HL-60 (cell line): ENCODE measurements around the gene ADGRB3.

ENCODE experiments used
- TF ChIP-seq, protein P1 (sequence below): IDR thresholded peaks from one replicate; pipeline ENCODE4 v1.5.1; 2011; ENCODE audit warnings: low read length, control low read depth, inconsistent platforms; ENCODE audit not compliant: insufficient read depth
- TF ChIP-seq, protein P2 (sequence below): IDR thresholded peaks from 2 replicates; pipeline ENCODE4 v1.6.1; 2012; ENCODE audit warnings: low read depth; ENCODE audit not compliant: insufficient replicate concordance

DNA sequence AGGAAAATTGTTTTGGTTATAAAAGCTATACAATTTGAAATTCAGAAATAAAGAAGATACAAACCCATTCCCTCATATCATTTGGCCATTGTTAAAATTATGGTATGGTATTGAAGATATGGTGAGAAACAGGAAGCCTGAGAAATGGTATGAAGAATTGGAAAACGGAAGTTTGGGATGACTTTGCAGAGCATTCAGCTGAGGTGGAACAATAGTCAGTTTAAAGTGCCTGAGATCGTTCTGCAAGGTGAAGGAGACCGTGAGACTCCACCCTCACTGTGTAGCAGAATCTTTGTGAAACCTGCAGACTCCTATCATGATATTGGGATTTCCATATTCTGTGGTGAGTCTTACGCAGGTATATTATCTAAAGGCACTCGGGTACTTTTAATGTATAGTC is 97.3 kb downstream of the ADGRB3 start:
- TF ChIP-seq, protein P1, sequence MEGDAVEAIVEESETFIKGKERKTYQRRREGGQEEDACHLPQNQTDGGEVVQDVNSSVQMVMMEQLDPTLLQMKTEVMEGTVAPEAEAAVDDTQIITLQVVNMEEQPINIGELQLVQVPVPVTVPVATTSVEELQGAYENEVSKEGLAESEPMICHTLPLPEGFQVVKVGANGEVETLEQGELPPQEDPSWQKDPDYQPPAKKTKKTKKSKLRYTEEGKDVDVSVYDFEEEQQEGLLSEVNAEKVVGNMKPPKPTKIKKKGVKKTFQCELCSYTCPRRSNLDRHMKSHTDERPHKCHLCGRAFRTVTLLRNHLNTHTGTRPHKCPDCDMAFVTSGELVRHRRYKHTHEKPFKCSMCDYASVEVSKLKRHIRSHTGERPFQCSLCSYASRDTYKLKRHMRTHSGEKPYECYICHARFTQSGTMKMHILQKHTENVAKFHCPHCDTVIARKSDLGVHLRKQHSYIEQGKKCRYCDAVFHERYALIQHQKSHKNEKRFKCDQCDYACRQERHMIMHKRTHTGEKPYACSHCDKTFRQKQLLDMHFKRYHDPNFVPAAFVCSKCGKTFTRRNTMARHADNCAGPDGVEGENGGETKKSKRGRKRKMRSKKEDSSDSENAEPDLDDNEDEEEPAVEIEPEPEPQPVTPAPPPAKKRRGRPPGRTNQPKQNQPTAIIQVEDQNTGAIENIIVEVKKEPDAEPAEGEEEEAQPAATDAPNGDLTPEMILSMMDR = no peak
- TF ChIP-seq, protein P2, sequence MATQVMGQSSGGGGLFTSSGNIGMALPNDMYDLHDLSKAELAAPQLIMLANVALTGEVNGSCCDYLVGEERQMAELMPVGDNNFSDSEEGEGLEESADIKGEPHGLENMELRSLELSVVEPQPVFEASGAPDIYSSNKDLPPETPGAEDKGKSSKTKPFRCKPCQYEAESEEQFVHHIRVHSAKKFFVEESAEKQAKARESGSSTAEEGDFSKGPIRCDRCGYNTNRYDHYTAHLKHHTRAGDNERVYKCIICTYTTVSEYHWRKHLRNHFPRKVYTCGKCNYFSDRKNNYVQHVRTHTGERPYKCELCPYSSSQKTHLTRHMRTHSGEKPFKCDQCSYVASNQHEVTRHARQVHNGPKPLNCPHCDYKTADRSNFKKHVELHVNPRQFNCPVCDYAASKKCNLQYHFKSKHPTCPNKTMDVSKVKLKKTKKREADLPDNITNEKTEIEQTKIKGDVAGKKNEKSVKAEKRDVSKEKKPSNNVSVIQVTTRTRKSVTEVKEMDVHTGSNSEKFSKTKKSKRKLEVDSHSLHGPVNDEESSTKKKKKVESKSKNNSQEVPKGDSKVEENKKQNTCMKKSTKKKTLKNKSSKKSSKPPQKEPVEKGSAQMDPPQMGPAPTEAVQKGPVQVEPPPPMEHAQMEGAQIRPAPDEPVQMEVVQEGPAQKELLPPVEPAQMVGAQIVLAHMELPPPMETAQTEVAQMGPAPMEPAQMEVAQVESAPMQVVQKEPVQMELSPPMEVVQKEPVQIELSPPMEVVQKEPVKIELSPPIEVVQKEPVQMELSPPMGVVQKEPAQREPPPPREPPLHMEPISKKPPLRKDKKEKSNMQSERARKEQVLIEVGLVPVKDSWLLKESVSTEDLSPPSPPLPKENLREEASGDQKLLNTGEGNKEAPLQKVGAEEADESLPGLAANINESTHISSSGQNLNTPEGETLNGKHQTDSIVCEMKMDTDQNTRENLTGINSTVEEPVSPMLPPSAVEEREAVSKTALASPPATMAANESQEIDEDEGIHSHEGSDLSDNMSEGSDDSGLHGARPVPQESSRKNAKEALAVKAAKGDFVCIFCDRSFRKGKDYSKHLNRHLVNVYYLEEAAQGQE = no peak
